Erythroblast (primary cell): ENCODE measurements around the gene BDKRB1.

Experiments used
- GATA1 ChIP-seq: IDR thresholded peaks from 2 replicates; pipeline ENCODE4 v1.6.1; 2011; ENCODE audit warnings: low read depth, mild to moderate bottlenecking, control low read depth, low read length, moderate library complexity
- POLR2A ChIP-seq: IDR thresholded peaks from 2 replicates; pipeline ENCODE4 v1.6.1; 2011; ENCODE audit warnings: mild to moderate bottlenecking, low read length

- TF ChIP-seq POLR2A (no peak), GATA1 (no peak)
Observed at GRCh38 chr14:96224480-96225096, 31.4 kb upstream of the BDKRB1 start.
